GM15510 (cell line): ENCODE measurements around the gene DCAF6.

Experiments used
- POLR2A ChIP-seq: IDR thresholded peaks from 3 replicates; pipeline ENCODE4 v1.6.1; 2011; ENCODE audit warnings: borderline replicate concordance; ENCODE audit not compliant: insufficient read length; ENCODE audit errors: extremely low read depth

Gene DCAF6

GRCh38 chr1:168082008-168082876 is 145.8 kb downstream of the DCAF6 start:
- TF ChIP-seq POLR2A = no peak

- TF ChIP-seq POLR2A = no peak
Observed at GRCh38 chr1:168083456-168084325, 147.2 kb downstream of the DCAF6 start.

GRCh38 chr1:168084396-168085231 is 148.1 kb downstream of the DCAF6 start:
- no peak for TF ChIP-seq POLR2A

- TF ChIP-seq POLR2A = no peak
Observed at GRCh38 chr1:168085401-168085872, 149.0 kb downstream of the DCAF6 start.

- no peak for TF ChIP-seq POLR2A
Observed at GRCh38 chr1:168086438-168086837, 150.0 kb downstream of the DCAF6 start.

GRCh38 chr1:168087696-168088095 is 151.2 kb downstream of the DCAF6 start:
- no peak for TF ChIP-seq POLR2A

- TF ChIP-seq POLR2A = no peak
Observed at GRCh38 chr1:168088511-168089325, 152.2 kb downstream of the DCAF6 start.

GRCh38 chr1:168089326-168089978 is 153.0 kb downstream of the DCAF6 start:
- no peak for TF ChIP-seq POLR2A

GRCh38 chr1:168089979-168090337 is 153.5 kb downstream of the DCAF6 start:
- TF ChIP-seq POLR2A = no peak

- TF ChIP-seq POLR2A = no peak
Observed at GRCh38 chr1:168090395-168090794, 153.9 kb downstream of the DCAF6 start.

GRCh38 chr1:168091063-168091462 is 154.6 kb downstream of the DCAF6 start:
- TF ChIP-seq POLR2A = no peak

- TF ChIP-seq POLR2A = no peak
Observed at GRCh38 chr1:168091720-168092550, 155.5 kb downstream of the DCAF6 start.
